ENCODE measurements around the gene TMEM204. TPM values are rescaled to one million over a fixed set of nuclear protein-coding genes. Genes with fewer than 3 reads are reported as not detected.

The TMEM204 gene
- polyA plus RNA-seq, 1 donor from 2014 or later: not detected

- Histone ChIP-seq H3K79me2 (replicated peaks; ENCODE audit: insufficient read depth, low read length) (no peaks in the 10 kb centered on the region), H3K9me3 (ENCODE audit: low read length) (no peaks in the 10 kb centered on the region), H3K4me2 (ENCODE audit: low read length) (no peak overlapping the region), H3K36me3 (ENCODE audit: insufficient read depth, low read length) (no peaks in the 10 kb centered on the region), H3K27me3 (ENCODE audit: insufficient read depth, low read depth, low read length) (no peaks in the 10 kb centered on the region), H2AFZ (ENCODE audit: low read depth, low read length) (no peak overlapping the region), H3K4me3 (ENCODE audit: low read length) (no peak overlapping the region), H3K27ac (ENCODE audit: low read length) (no peak overlapping the region), H3F3A (ENCODE audit: insufficient read depth, low read length, poor library complexity, severe bottlenecking) (no peaks in the 10 kb centered on the region), H3K9ac (ENCODE audit: low read length) (no peak overlapping the region), H3K9me2 (ENCODE audit: insufficient read depth, low read length) (no peaks in the 10 kb centered on the region), H4K20me1 (ENCODE audit: insufficient read depth) (no peaks in the 10 kb centered on the region)
- TF ChIP-seq SMC3 (conservative IDR thresholded peaks at IDR 0.05; ENCODE audit: poor library complexity) (no peak), TAF1 (IDR thresholded peaks at IDR 0.05; ENCODE audit: low read depth) (no peak), REST (IDR thresholded peaks at IDR 0.05; ENCODE audit: borderline replicate concordance) (no peak), RAD21 (conservative IDR thresholded peaks at IDR 0.05) (no peak), EP300 (conservative IDR thresholded peaks at IDR 0.05; ENCODE audit: poor library complexity, severe bottlenecking) (no peak), MXI1 (conservative IDR thresholded peaks at IDR 0.05; ENCODE audit: poor library complexity, severe bottlenecking) (no peak), POLR2AphosphoS5 (IDR thresholded peaks at IDR 0.05) (no peak), EZH2 (IDR thresholded peaks at IDR 0.05; ENCODE audit: borderline replicate concordance, insufficient read depth, low read length, poor library complexity, severe bottlenecking) (no peak)
- TF ChIP-seq, protein P1, sequence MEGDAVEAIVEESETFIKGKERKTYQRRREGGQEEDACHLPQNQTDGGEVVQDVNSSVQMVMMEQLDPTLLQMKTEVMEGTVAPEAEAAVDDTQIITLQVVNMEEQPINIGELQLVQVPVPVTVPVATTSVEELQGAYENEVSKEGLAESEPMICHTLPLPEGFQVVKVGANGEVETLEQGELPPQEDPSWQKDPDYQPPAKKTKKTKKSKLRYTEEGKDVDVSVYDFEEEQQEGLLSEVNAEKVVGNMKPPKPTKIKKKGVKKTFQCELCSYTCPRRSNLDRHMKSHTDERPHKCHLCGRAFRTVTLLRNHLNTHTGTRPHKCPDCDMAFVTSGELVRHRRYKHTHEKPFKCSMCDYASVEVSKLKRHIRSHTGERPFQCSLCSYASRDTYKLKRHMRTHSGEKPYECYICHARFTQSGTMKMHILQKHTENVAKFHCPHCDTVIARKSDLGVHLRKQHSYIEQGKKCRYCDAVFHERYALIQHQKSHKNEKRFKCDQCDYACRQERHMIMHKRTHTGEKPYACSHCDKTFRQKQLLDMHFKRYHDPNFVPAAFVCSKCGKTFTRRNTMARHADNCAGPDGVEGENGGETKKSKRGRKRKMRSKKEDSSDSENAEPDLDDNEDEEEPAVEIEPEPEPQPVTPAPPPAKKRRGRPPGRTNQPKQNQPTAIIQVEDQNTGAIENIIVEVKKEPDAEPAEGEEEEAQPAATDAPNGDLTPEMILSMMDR (IDR thresholded peaks at IDR 0.05; ENCODE audit: poor library complexity, severe bottlenecking): no peak
Observed at GRCh38 chr16:1541293-1542165, 8.1 kb downstream of the TMEM204 start.

DNA sequence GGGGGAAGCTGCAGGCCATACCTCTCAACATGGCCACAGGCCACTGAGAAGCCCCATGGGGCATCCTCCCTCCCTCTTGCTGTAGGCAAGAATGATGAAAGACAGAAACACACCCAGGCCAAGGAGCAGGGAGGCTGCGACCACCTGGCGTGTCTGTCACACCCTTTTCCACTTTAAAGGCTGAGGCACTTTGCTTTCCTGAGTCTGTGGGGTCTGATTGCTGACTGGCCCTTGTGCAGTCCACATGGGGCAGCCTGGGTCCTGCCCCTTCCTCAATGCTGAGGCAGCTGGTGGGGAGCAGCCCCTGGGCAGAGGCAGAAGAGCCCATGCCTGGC, 8.7 kb downstream of the TMEM204 start:
- Histone ChIP-seq H3F3A (ENCODE audit: insufficient read depth, low read length, poor library complexity, severe bottlenecking) (no peaks in the 10 kb centered on the region), H3K79me2 (replicated peaks; ENCODE audit: insufficient read depth, low read length) (no peaks in the 10 kb centered on the region), H3K27me3 (ENCODE audit: insufficient read depth, low read depth, low read length) (no peaks in the 10 kb centered on the region), H3K9me2 (ENCODE audit: insufficient read depth, low read length) (no peaks in the 10 kb centered on the region), H4K20me1 (ENCODE audit: insufficient read depth) (no peaks in the 10 kb centered on the region), H3K9ac (ENCODE audit: low read length) (no peak overlapping the region), H3K4me3 (ENCODE audit: low read length) (no peak overlapping the region), H2AFZ (ENCODE audit: low read depth, low read length) (no peak overlapping the region), H3K4me2 (ENCODE audit: low read length) (no peak overlapping the region), H3K9me3 (ENCODE audit: low read length) (no peaks in the 10 kb centered on the region), H3K27ac (ENCODE audit: low read length) (no peak overlapping the region), H3K36me3 (ENCODE audit: insufficient read depth, low read length) (no peaks in the 10 kb centered on the region)
- TF ChIP-seq RAD21 (conservative IDR thresholded peaks at IDR 0.05) (no peak), SMC3 (conservative IDR thresholded peaks at IDR 0.05; ENCODE audit: poor library complexity) (no peak), EZH2 (IDR thresholded peaks at IDR 0.05; ENCODE audit: borderline replicate concordance, insufficient read depth, low read length, poor library complexity, severe bottlenecking) (no peak), TAF1 (IDR thresholded peaks at IDR 0.05; ENCODE audit: low read depth) (no peak), EP300 (conservative IDR thresholded peaks at IDR 0.05; ENCODE audit: poor library complexity, severe bottlenecking) (no peak), POLR2AphosphoS5 (IDR thresholded peaks at IDR 0.05) (no peak)
- TF ChIP-seq, protein P1 (IDR thresholded peaks at IDR 0.05; ENCODE audit: poor library complexity, severe bottlenecking): no peak

Measured in neural cell (in vitro differentiated cells).